Esophagus (tissue), 2 donors: ENCODE measurements around the gene ANP32A. TPM values are rescaled to one million over a fixed set of nuclear protein-coding genes. Genes with fewer than 3 reads are reported as not detected.

Experiments
- H3K27ac ChIP-seq, 2 donors: one replicate each; pipeline ENCODE4 v1.5.1; 2013; ENCODE audit warnings: low read depth in 2 of 2, mild to moderate bottlenecking in 2 of 2, inconsistent platforms in 1 of 2, low read length in 1 of 2, moderate library complexity in 1 of 2
- H3K27me3 ChIP-seq, 2 donors: one replicate each; pipeline ENCODE4 v1.6.1; 2013; ENCODE audit warnings: low read length in 2 of 2, control low read depth in 1 of 2, mild to moderate bottlenecking in 1 of 2; ENCODE audit not compliant: insufficient read depth in 2 of 2, control insufficient read depth in 1 of 2
- H3K36me3 ChIP-seq, 2 donors: one replicate each; pipeline ENCODE4 v1.6.1; 2013; ENCODE audit warnings: low read length in 1 of 2; ENCODE audit not compliant: control insufficient read depth in 2 of 2, insufficient read depth in 2 of 2
- H3K4me1 ChIP-seq, 2 donors: one replicate each; pipeline ENCODE4 v1.6.1; 2013; ENCODE audit warnings: low read length in 1 of 2; ENCODE audit not compliant: control insufficient read depth in 2 of 2, insufficient read depth in 2 of 2
- H3K4me3 ChIP-seq, 2 donors: one replicate each; pipeline ENCODE4 v1.5.1; 2013; ENCODE audit warnings: low read length in 2 of 2, mild to moderate bottlenecking in 2 of 2, low read depth in 1 of 2, moderate library complexity in 1 of 2
- H3K9me3 ChIP-seq, 2 donors: one replicate each; pipeline ENCODE4 v1.6.1; 2013; ENCODE audit warnings: mild to moderate bottlenecking in 2 of 2, low read depth in 1 of 2, low read length in 1 of 2, moderate library complexity in 1 of 2; ENCODE audit not compliant: control insufficient read depth in 2 of 2, insufficient read depth in 1 of 2
- WGBS, 2 donors: extraction: QIAGEN DNeasy Blood & Tissue Kit; methylation state at CpG; one replicate each; pipeline ENCODE4 v1.1.7; 2013; 5-methylcytosine and 5-hydroxymethylcytosine counted together
- polyA plus RNA-seq, 2 donors: library from polyadenylated mRNA; stranded (reverse); fragments of 200-250 nt; gene quantifications; one replicate each; pipeline ENCODE4 v1.2.3, GENCODE V29; 2013
- donor health status: healthy with polysubstance abuse.
- donor health status: Bipolar disorder and iron deficiency.

The ANP32A gene
- polyA plus RNA-seq, 2 donors, result 45.5 to 51.7 TPM

GRCh38 chr15:68739390-68740080, 81.2 kb downstream of the ANP32A start:
- H3K4me1 ChIP-seq, result no peaks in the 10 kb centered on the region
- no peaks in the 10 kb centered on the region for H3K9me3 ChIP-seq
- no peaks in the 10 kb centered on the region for H3K36me3 ChIP-seq
- H3K4me3 ChIP-seq, result no peak overlapping the region
- H3K27me3 ChIP-seq, result no peaks in the 10 kb centered on the region
- no peak overlapping the region for H3K27ac ChIP-seq
- WGBS, 2 donors, result 74 to 75% methylated on average over 6 of the region's 6 CpGs

- no peaks in the 10 kb centered on the region for H3K36me3 ChIP-seq
- no peak overlapping the region for H3K4me3 ChIP-seq
- peaks cover 0 to 2% of the 10 kb centered on the region in 2 donors for H3K4me1 ChIP-seq
- H3K9me3 ChIP-seq, result no peaks in the 10 kb centered on the region
- no peak overlapping the region for H3K27ac ChIP-seq
- no peaks in the 10 kb centered on the region for H3K27me3 ChIP-seq
Measured at GRCh38 chr15:68735610-68736009, 85.1 kb downstream of the ANP32A start.

- H3K27ac ChIP-seq, result no peak overlapping the region
- no peaks in the 10 kb centered on the region for H3K9me3 ChIP-seq
- H3K27me3 ChIP-seq, result no peaks in the 10 kb centered on the region
- H3K4me1 ChIP-seq, result peaks cover 0 to 3% of the 10 kb centered on the region in 2 donors
- no peaks in the 10 kb centered on the region for H3K36me3 ChIP-seq
- no peak overlapping the region for H3K4me3 ChIP-seq
Measured at GRCh38 chr15:68734881-68735280, 85.8 kb downstream of the ANP32A start.

GRCh38 chr15:68734352-68734751, 86.3 kb downstream of the ANP32A start:
- peaks cover 0 to 3% of the 10 kb centered on the region in 2 donors for H3K4me1 ChIP-seq
- no peaks in the 10 kb centered on the region for H3K36me3 ChIP-seq
- no peak overlapping the region for H3K4me3 ChIP-seq
- no peak overlapping the region for H3K27ac ChIP-seq
- no peaks in the 10 kb centered on the region for H3K9me3 ChIP-seq
- no peaks in the 10 kb centered on the region for H3K27me3 ChIP-seq

- Histone ChIP-seq H3K4me3 (no peak overlapping the region), H3K4me1 (peaks cover 0 to 3% of the 10 kb centered on the region in 2 donors), H3K27ac (no peak overlapping the region), H3K36me3 (no peaks in the 10 kb centered on the region), H3K9me3 (no peaks in the 10 kb centered on the region), H3K27me3 (no peaks in the 10 kb centered on the region)
- WGBS, 2 donors, result 34 to 42% methylated on average over 6 of the region's 6 CpGs
Measured at GRCh38 chr15:68733666-68734065, 87.0 kb downstream of the ANP32A start.

- Histone ChIP-seq H3K27me3 (no peaks in the 10 kb centered on the region), H3K4me1 (peaks cover 0 to 3% of the 10 kb centered on the region in 2 donors), H3K27ac (no peak overlapping the region), H3K4me3 (no peak overlapping the region), H3K9me3 (no peaks in the 10 kb centered on the region), H3K36me3 (no peaks in the 10 kb centered on the region)
- WGBS, 2 donors, result 94 to 97% methylated on average over 2 of the region's 2 CpGs
Measured at GRCh38 chr15:68732451-68732850, 88.2 kb downstream of the ANP32A start.

GRCh38 chr15:68730976-68731897, 89.5 kb downstream of the ANP32A start:
- no peak overlapping the region for H3K4me3 ChIP-seq
- H3K36me3 ChIP-seq, result no peaks in the 10 kb centered on the region
- H3K4me1 ChIP-seq, result peaks cover 0 to 3% of the 10 kb centered on the region in 2 donors
- H3K9me3 ChIP-seq, result no peaks in the 10 kb centered on the region
- 53 to 56% methylated on average over 15 of the region's 15 CpGs for WGBS, 2 donors
- no peaks in the 10 kb centered on the region for H3K27me3 ChIP-seq
- H3K27ac ChIP-seq, result no peak overlapping the region

GRCh38 chr15:68730471-68730919, 90.2 kb downstream of the ANP32A start:
- peaks cover 0 to 3% of the 10 kb centered on the region in 2 donors for H3K4me1 ChIP-seq
- H3K4me3 ChIP-seq, result no peak overlapping the region
- H3K27me3 ChIP-seq, result no peaks in the 10 kb centered on the region
- H3K27ac ChIP-seq, result no peak overlapping the region
- 61 to 62% methylated on average over 6 of the region's 6 CpGs for WGBS, 2 donors
- no peaks in the 10 kb centered on the region for H3K36me3 ChIP-seq
- no peaks in the 10 kb centered on the region for H3K9me3 ChIP-seq

- Histone ChIP-seq H3K27me3 (no peaks in the 10 kb centered on the region), H3K27ac (no peak overlapping the region)
Measured at GRCh38 chr15:68729789-68730411, 90.8 kb downstream of the ANP32A start.

More at GRCh38 chr15:68729789-68730411, 90.8 kb downstream of the ANP32A start:
- H3K4me1 ChIP-seq, result peaks cover 0 to 3% of the 10 kb centered on the region in 2 donors
- H3K9me3 ChIP-seq, result no peaks in the 10 kb centered on the region
- WGBS, 2 donors, result 16 to 30% methylated on average over 8 of the region's 8 CpGs
- no peaks in the 10 kb centered on the region for H3K36me3 ChIP-seq
- H3K4me3 ChIP-seq, result no peak overlapping the region
